ENCODE results near the gene RAB26.

- TF ChIP-seq, protein P1, sequence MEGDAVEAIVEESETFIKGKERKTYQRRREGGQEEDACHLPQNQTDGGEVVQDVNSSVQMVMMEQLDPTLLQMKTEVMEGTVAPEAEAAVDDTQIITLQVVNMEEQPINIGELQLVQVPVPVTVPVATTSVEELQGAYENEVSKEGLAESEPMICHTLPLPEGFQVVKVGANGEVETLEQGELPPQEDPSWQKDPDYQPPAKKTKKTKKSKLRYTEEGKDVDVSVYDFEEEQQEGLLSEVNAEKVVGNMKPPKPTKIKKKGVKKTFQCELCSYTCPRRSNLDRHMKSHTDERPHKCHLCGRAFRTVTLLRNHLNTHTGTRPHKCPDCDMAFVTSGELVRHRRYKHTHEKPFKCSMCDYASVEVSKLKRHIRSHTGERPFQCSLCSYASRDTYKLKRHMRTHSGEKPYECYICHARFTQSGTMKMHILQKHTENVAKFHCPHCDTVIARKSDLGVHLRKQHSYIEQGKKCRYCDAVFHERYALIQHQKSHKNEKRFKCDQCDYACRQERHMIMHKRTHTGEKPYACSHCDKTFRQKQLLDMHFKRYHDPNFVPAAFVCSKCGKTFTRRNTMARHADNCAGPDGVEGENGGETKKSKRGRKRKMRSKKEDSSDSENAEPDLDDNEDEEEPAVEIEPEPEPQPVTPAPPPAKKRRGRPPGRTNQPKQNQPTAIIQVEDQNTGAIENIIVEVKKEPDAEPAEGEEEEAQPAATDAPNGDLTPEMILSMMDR (IDR thresholded peaks at IDR 0.05; ENCODE audit: low read length) = no peak
- TF ChIP-seq EZH2 (IDR thresholded peaks at IDR 0.05; ENCODE audit: borderline replicate concordance, low read length) = no peak
Observed at GRCh38 chr16:2147378-2147777, 1.0 kb upstream of the RAB26 start.

All from OCI-LY1 (cell line).